ENCODE results near the gene DIAPH1. TPM values are rescaled to one million over a fixed set of nuclear protein-coding genes. Genes with fewer than 3 reads are reported as not detected.
A peak's percentile ranks its signal among the peaks of the same experiment; 100 is the strongest.

DIAPH1 gene
- total RNA-seq, 1 donor from 2014 or later = 64.1 TPM

DNA sequence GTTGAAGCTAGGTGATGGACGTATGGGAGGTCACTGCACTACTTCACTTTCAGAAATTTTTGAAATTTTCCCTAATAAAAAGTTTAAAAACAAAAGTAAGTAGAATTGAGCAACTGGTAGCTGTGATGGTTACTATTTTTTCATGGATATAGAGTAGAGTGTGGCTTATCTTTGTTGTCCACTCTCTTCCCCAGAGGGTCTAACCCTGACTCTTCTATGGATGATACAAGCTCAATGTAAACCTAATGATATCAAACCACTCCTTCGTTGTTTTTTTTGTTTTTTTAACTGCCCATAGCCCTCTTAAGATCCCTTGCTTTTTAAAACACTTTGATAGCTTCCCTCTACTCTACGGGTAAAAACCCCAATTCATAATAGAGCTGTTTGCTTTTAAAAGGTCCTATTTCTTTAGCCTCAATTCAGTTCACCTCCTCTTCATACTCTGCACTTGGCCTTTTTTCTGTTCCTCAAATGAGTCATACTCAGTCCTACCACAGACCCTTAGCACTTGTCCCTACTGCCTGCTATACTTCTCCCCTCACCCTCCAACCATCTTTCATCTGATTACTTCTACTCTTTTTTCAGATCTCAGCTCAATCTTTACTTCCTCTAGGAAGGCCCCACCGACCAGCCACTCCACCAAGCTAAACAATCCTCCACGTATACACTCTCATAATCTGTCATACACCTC, 15.2 kb upstream of the DIAPH1 start:
- Histone ChIP-seq H3K27ac (no peak overlapping the region), H3K27me3 (no peaks in the 10 kb centered on the region), H3K4me3 (no peak overlapping the region), H3K9me3 (no peaks in the 10 kb centered on the region), H3K4me1 (peaks cover 34% of the 10 kb centered on the region), H3K36me3 (peaks cover 0 to 1% of the 10 kb centered on the region in 2 donors)
- intact Hi-C loops (cut with DNase I) = no loop called here
- TF ChIP-seq POLR2A (IDR thresholded peaks at IDR 0.05) = no peak
- no peak for TF ChIP-seq CTCF (IDR thresholded peaks at IDR 0.05)
- TF ChIP-seq POLR2AphosphoS5 (IDR thresholded peaks at IDR 0.05; ENCODE audit: insufficient read depth in 1 of 2, low read depth in 1 of 2) = no peak
- DNase-seq (ENCODE audit: extremely low spot score in 2 of 2) = peak in 1 of 2 donors; percentile 49

DNA sequence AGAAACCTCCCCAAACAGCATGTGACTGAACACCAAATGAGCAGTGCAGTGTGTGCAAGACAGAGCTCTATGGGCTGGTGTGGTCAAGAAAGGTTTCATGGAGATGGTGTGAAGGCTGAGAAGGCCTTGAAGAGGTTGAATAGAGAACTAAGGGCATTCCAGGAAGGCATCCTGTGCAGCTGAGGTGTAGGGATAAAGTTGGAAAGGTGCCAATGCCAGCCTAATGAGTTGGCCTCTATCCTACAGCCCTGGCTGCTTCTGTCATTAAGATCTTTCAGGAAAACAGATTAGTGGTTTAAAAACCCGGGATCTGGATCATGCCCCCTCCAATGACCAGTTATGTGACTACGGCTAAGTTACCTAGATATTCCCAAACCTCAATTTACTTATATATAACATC, 13.8 kb upstream of the DIAPH1 start:
- intact Hi-C loops (cut with DNase I) = no loop called here
- peaks cover 25% of the 10 kb centered on the region for H3K4me1 ChIP-seq
- H3K4me3 ChIP-seq = no peak overlapping the region
- H3K27me3 ChIP-seq = no peaks in the 10 kb centered on the region
- no peaks in the 10 kb centered on the region for H3K9me3 ChIP-seq
- peaks cover 0 to 15% of the 10 kb centered on the region in 2 donors for H3K36me3 ChIP-seq
- no peak overlapping the region for H3K27ac ChIP-seq
- TF ChIP-seq POLR2A (IDR thresholded peaks at IDR 0.05) = no peak
- peak; percentile 29 to 34 for DNase-seq (ENCODE audit: extremely low spot score in 2 of 2)

DNA sequence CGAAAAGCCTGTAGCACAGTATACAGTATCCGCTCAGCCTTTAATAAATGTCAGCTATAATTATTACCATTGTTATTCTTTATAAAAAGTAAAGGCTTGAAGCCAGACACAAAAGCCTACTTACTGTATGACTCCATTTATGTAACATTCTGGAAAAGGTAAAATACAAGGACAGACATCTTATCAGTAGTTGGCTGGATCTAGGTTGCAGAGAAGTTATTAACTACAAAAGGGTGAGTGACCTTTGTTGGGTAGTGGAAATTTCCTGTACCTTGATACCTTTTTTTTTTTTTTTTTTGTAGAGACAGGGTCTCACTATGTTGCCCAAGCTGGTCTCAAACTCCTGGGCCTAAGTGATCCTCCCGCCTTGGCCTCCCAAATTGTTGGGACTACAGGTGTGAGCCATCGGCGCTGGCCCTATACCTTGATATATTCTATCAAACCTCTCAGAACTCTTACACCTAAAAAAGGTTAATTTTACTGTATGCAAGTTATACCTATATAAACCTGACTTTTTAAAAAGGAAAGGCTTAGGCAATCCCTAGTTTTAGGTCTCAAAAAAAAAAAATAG, 11.9 kb upstream of the DIAPH1 start:
- Histone ChIP-seq H3K9me3 (no peaks in the 10 kb centered on the region), H3K36me3 (peaks cover 0 to 29% of the 10 kb centered on the region in 2 donors), H3K4me1 (peaks cover 15% of the 10 kb centered on the region), H3K27me3 (no peaks in the 10 kb centered on the region), H3K4me3 (no peak overlapping the region), H3K27ac (no peak overlapping the region)
- no peak for DNase-seq (ENCODE audit: extremely low spot score in 2 of 2)
- no peak for TF ChIP-seq POLR2AphosphoS5 (IDR thresholded peaks at IDR 0.05; ENCODE audit: insufficient read depth in 1 of 2, low read depth in 1 of 2)
- no peak for TF ChIP-seq POLR2A (IDR thresholded peaks at IDR 0.05)
- TF ChIP-seq CTCF (IDR thresholded peaks at IDR 0.05) = no peak
- intact Hi-C loops (cut with DNase I) = no loop called here

DNA sequence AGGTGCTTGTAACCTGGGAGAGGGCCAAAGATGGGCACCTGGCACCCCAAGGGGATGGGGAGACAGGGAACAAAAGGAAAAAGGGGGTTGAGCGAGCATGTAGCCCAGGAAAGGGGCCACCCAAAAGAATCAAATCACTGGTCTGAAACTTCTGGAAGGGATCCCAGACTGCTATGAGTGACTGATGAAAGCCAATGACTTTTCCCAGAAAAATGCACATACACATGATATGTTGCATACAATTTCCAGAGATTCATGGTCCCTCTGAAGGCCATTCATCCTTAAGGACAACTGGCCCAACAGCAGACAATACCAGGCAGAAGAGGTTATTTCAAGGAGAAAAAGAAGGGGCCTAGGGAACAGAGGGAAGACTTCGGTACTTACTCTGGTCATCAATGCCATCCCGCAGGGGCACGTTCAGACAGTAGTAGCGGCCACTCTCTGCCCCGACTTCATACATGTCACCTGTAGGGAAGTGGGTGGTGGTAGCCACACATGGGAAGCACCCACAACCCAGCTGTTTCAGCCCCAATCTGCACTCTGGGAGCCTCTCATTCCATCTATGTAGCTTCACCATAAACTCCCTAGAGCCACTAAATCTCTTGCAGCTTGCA, 9.5 kb upstream of the DIAPH1 start:
- intact Hi-C loops (cut with DNase I) = no loop called here
- Histone ChIP-seq H3K27ac (no peak overlapping the region), H3K36me3 (peaks cover 0 to 46% of the 10 kb centered on the region in 2 donors), H3K4me3 (no peak overlapping the region), H3K27me3 (no peaks in the 10 kb centered on the region), H3K9me3 (no peaks in the 10 kb centered on the region), H3K4me1 (no peaks in the 10 kb centered on the region)
- no peak for DNase-seq (ENCODE audit: extremely low spot score in 2 of 2)
- no peak for TF ChIP-seq POLR2AphosphoS5 (IDR thresholded peaks at IDR 0.05; ENCODE audit: insufficient read depth in 1 of 2, low read depth in 1 of 2)
- no peak for TF ChIP-seq CTCF (IDR thresholded peaks at IDR 0.05)

- intact Hi-C loops (cut with DNase I) = no loop called here
- TF ChIP-seq POLR2AphosphoS5 (IDR thresholded peaks at IDR 0.05; ENCODE audit: insufficient read depth in 1 of 2, low read depth in 1 of 2) = no peak
- no peak for TF ChIP-seq CTCF (IDR thresholded peaks at IDR 0.05)
- TF ChIP-seq POLR2A (IDR thresholded peaks at IDR 0.05) = no peak
- H3K4me3 ChIP-seq = no peak overlapping the region
- no peaks in the 10 kb centered on the region for H3K27me3 ChIP-seq
- no peaks in the 10 kb centered on the region for H3K9me3 ChIP-seq
- no peak overlapping the region for H3K27ac ChIP-seq
- H3K36me3 ChIP-seq = peaks cover 0 to 65% of the 10 kb centered on the region in 2 donors
- peaks cover 5% of the 10 kb centered on the region for H3K4me1 ChIP-seq
- no peak for DNase-seq (ENCODE audit: extremely low spot score in 2 of 2)
Observed at GRCh38 chr5:141623611-141624010, 4.8 kb upstream of the DIAPH1 start.

Measured in vagina (tissue), 2 donors.